CD4-positive, alpha-beta memory T cell (primary cell): ENCODE data around the gene MS4A2. TPM values are rescaled to one million over a fixed set of nuclear protein-coding genes. Genes with fewer than 3 reads are reported as not detected.

ENCODE experiments used
- CTCF ChIA-PET: fragments of 350-600 bp; sonication (Branson Sonifier 250); formaldehyde crosslinking; loops from one replicate; lab custom pipeline; 2021; ENCODE audit warnings: inconsistent platforms; ENCODE audit not compliant: partially characterized antibody; lab: Charles Lee
- POLR2A ChIA-PET: fragments of 350-600 bp; sonication (Branson Sonifier 250); formaldehyde crosslinking; loops from one replicate; lab custom pipeline; 2021; ENCODE audit not compliant: partially characterized antibody; lab: Charles Lee
- DNase-seq, 5 donors: peaks; one replicate each; pipeline versions ENCODE4 v3.0.0 to v3.0.0-alpha.2; 2020 to 2022; ENCODE audit warnings: mixed read lengths in 1 of 5
- H3K27ac ChIP-seq: one replicate; pipeline ENCODE4 v1.7.0; 2013; ENCODE audit warnings: low read depth, low read length
- H3K27me3 ChIP-seq: 2 replicates; pipeline ENCODE4 v1.7.0; 2013; ENCODE audit warnings: mild to moderate bottlenecking, low read length, moderate library complexity; ENCODE audit not compliant: insufficient read depth
- H3K36me3 ChIP-seq: 2 replicates; pipeline ENCODE4 v1.7.0; 2013; ENCODE audit warnings: mild to moderate bottlenecking, low read length, moderate library complexity; ENCODE audit not compliant: insufficient read depth
- H3K4me1 ChIP-seq: 2 replicates; pipeline ENCODE4 v1.7.0; 2013; ENCODE audit warnings: mild to moderate bottlenecking, low read length, moderate library complexity; ENCODE audit not compliant: insufficient read depth
- H3K4me3 ChIP-seq, 2 donors: one replicate each; pipeline ENCODE4 v1.7.0; 2013; ENCODE audit warnings: low read length in 2 of 2, mild to moderate bottlenecking in 1 of 2
- H3K9me3 ChIP-seq, 2 donors: one replicate each; pipeline ENCODE4 v1.7.0; 2013; ENCODE audit warnings: low read length in 2 of 2, control low read depth in 1 of 2; ENCODE audit not compliant: control insufficient read depth in 1 of 2
- H3K27ac Mint-ChIP-seq, 7 donors: one replicate each; pipeline ENCODE4 v1.8.0; 2020 to 2021; ENCODE audit warnings: mixed read lengths in 7 of 7, mild to moderate bottlenecking in 6 of 7, inconsistent platforms in 3 of 7, moderate library complexity in 3 of 7
- H3K27me3 Mint-ChIP-seq, 2 donors: one replicate each; pipeline ENCODE4 v1.8.0; 2020 to 2021; ENCODE audit warnings: mixed read lengths in 2 of 2
- H3K36me3 Mint-ChIP-seq, 2 donors: one replicate each; pipeline ENCODE4 v1.8.0; 2020 to 2021; ENCODE audit warnings: mixed read lengths in 2 of 2, inconsistent platforms in 1 of 2, mild to moderate bottlenecking in 1 of 2
- H3K4me1 Mint-ChIP-seq, 4 donors: one replicate each; pipeline ENCODE4 v1.8.0; 2020 to 2021; ENCODE audit warnings: mixed read lengths in 4 of 4, mild to moderate bottlenecking in 1 of 4
- H3K4me3 Mint-ChIP-seq, 8 donors: one replicate each; pipeline ENCODE4 v1.8.0; 2020 to 2021; ENCODE audit warnings: mixed read lengths in 8 of 8, mild to moderate bottlenecking in 7 of 8, moderate library complexity in 6 of 8, inconsistent platforms in 3 of 8
- H3K9me3 Mint-ChIP-seq, 8 donors: one replicate each; pipeline ENCODE4 v1.8.0; 2020 to 2021; ENCODE audit warnings: mixed read lengths in 8 of 8, mild to moderate bottlenecking in 5 of 8, inconsistent platforms in 3 of 8, moderate library complexity in 1 of 8
- intact Hi-C: fragments of 100-400 bp; cut with micrococcal nuclease; formaldehyde crosslinking; loops from one replicate; pipeline ENCODE4 v1.15.1; 2023
- polyA plus RNA-seq, 2 donors: library from polyadenylated mRNA; unstranded; fragments of 300-500 nt; fragmentation: Illumina TruSeq; gene quantifications; one replicate each; pipeline ENCODE4 v1.2.3, GENCODE V29; 2021
- total RNA-seq, 2 experiments: library from RNA; stranded (reverse); gene quantifications; one replicate each; pipeline ENCODE4 v1.2.3, GENCODE V29; 2021

The MS4A2 gene
- total and polyA plus RNA-seq, 4 experiments from 2014 or later, result not detected

DNA sequence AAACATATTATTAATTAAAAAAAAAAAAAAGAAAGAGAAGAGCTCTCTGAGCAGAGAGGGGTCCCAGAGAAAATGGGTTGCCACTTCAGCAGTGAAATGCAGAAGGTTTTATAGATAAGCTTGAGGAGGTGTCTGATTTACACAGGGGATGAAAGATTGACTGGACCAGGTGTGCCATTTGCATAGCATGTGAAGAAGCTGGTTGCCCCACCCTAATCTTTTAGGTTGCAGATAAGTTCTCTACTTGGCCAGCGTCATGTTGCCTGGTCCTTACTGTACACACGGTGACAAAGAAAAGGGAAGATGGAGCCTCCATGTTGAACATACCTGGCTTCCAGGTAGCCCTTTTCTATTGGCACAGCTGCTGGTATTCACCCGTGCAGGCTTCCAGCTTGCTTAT, 41.4 kb downstream of the MS4A2 start:
- POLR2A ChIA-PET, result no interaction called here
- Mint-ChIP-seq H3K4me1 (no peaks in the 10 kb centered on the region), H3K4me3 (no peak overlapping the region), H3K9me3 (peaks cover 0 to 11% (median 1%) of the 10 kb centered on the region in 8 donors), H3K36me3 (no peaks in the 10 kb centered on the region), H3K27ac (no peak overlapping the region), H3K27me3 (peaks cover 2 to 12% of the 10 kb centered on the region in 2 donors)
- no peaks in the 10 kb centered on the region for H3K9me3 ChIP-seq
- DNase-seq, result no peak
- no peaks in the 10 kb centered on the region for H3K27me3 ChIP-seq
- H3K4me3 ChIP-seq, result no peak overlapping the region
- no peaks in the 10 kb centered on the region for H3K36me3 ChIP-seq
- CTCF ChIA-PET, result no interaction called here
- H3K27ac ChIP-seq, result no peak overlapping the region
- no peaks in the 10 kb centered on the region for H3K4me1 ChIP-seq
- intact Hi-C loops, result loop anchor here (5.0 kb wide), 1 partner anchor 378 kb away; no protein-coding TSS in a partner anchor

DNA sequence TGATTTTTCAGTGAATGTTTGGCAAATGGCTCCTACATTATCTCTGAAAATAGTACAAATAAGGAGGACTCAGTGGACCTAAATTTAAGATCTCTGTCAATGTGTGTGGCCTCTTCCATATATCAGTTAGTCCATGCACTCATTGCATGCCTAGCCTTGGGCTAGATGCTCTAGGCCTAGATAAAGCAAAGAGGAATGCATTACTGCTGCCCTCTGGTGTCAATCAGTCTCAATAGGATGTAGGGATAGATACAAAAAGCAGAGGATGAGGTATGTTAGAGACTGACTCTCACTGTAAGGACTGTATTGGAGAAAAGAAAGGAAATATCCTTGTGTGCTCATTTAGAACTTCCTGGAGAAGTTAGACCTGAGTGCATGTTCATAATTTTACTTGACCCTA, 42.0 kb downstream of the MS4A2 start:
- Mint-ChIP-seq H3K27ac (no peak overlapping the region), H3K9me3 (peaks cover 0 to 11% (median 1%) of the 10 kb centered on the region in 8 donors), H3K27me3 (peaks cover 2 to 12% of the 10 kb centered on the region in 2 donors), H3K4me3 (no peak overlapping the region), H3K36me3 (no peaks in the 10 kb centered on the region), H3K4me1 (no peaks in the 10 kb centered on the region)
- Histone ChIP-seq H3K9me3 (no peaks in the 10 kb centered on the region), H3K4me3 (no peak overlapping the region), H3K36me3 (no peaks in the 10 kb centered on the region), H3K4me1 (no peaks in the 10 kb centered on the region), H3K27me3 (no peaks in the 10 kb centered on the region), H3K27ac (no peak overlapping the region)
- CTCF ChIA-PET, result no interaction called here
- POLR2A ChIA-PET, result no interaction called here
- DNase-seq, result peak in 1 of 5 donors; percentile 5
- intact Hi-C loops, result loop anchor here (5.0 kb wide), 1 partner anchor 378 kb away; no protein-coding TSS in a partner anchor

DNA sequence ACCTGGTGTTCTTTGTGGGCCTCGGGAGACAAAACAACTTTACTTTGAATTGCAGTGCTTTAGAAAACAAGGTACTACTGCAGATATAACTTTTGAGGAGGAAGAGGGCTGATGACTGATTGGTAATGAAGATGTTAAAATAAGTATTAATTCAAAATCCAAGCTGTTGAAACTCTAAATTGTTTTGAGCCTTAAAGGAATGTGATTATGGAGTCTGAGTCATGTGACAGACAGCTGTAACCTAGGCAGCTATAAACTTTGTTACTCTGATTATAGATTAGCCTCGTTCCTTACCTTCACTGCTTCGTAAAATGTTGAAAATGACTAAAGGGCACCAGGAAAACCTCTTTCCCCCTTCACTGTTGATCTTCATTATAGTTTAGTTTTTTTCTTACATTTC, 43.4 kb downstream of the MS4A2 start:
- H3K27ac Mint-ChIP-seq, result no peak overlapping the region
- no peaks in the 10 kb centered on the region for H3K27me3 ChIP-seq
- peaks cover 0 to 16% (median 6%) of the 10 kb centered on the region in 8 donors for H3K9me3 Mint-ChIP-seq
- POLR2A ChIA-PET, result no interaction called here
- H3K4me3 ChIP-seq, result no peak overlapping the region
- no peak overlapping the region for H3K27ac ChIP-seq
- H3K4me1 ChIP-seq, result no peaks in the 10 kb centered on the region
- H3K27me3 Mint-ChIP-seq, result peaks cover 6 to 13% of the 10 kb centered on the region in 2 donors
- H3K36me3 Mint-ChIP-seq, result no peaks in the 10 kb centered on the region
- no peaks in the 10 kb centered on the region for H3K36me3 ChIP-seq
- intact Hi-C loops, result loop anchor here (5.0 kb wide), 1 partner anchor 380 kb away; no protein-coding TSS in a partner anchor
- no peaks in the 10 kb centered on the region for H3K9me3 ChIP-seq
- H3K4me1 Mint-ChIP-seq, result no peaks in the 10 kb centered on the region
- CTCF ChIA-PET, result no interaction called here
- no peak overlapping the region for H3K4me3 Mint-ChIP-seq
- no peak for DNase-seq

DNA sequence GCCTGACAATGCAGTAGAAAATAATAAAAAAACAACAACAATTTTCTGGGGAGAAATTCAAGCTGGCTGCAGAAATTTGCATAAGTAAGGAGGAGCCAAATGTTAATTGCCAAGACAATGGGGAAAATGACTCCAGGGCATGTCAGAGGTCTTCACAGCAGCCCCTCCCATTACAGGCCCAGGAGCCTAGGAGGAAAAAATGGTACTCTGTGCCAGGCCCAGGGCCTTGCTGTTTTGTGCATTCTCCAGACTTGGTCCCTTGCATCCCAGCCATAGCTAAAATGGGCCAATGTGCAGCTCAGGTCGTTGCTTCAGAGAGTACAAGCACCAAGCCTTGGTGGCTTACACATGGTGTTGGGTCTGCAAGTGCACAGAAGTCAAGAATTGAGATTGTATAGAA, 45.5 kb downstream of the MS4A2 start:
- H3K27ac ChIP-seq, result no peak overlapping the region
- H3K27me3 ChIP-seq, result no peaks in the 10 kb centered on the region
- no peaks in the 10 kb centered on the region for H3K36me3 ChIP-seq
- Mint-ChIP-seq H3K9me3 (peaks cover 0 to 16% (median 7%) of the 10 kb centered on the region in 8 donors), H3K27me3 (peaks cover 6 to 13% of the 10 kb centered on the region in 2 donors), H3K4me1 (no peaks in the 10 kb centered on the region), H3K27ac (no peak overlapping the region), H3K36me3 (no peaks in the 10 kb centered on the region), H3K4me3 (no peak overlapping the region)
- ChIA-PET CTCF (no interaction called here), POLR2A (no interaction called here)
- H3K9me3 ChIP-seq, result no peaks in the 10 kb centered on the region
- H3K4me3 ChIP-seq, result no peak overlapping the region
- intact Hi-C loops, result loop anchor here (5.0 kb wide), 1 partner anchor 382 kb away; no protein-coding TSS in a partner anchor
- no peaks in the 10 kb centered on the region for H3K4me1 ChIP-seq
- no peak for DNase-seq

DNA sequence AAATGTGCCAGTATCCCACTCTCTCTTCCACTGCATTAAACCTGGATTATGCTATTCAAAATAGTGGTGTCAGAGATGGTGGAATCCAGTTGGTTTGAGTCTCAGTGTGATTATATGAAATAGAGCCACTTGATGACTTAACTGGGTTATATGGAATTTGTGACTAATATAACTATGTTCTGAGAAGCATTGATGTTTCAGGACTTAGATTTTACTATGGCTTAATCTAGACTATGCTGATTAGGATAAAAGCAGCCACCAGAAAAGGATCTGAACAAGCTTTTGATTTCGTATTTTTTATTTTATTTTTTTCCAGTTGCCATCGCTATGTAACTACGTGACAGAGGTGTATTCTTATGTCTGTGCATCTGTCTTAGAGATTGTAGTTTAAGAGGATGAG, 55.3 kb downstream of the MS4A2 start:
- intact Hi-C loops, result no loop called here
- ChIA-PET CTCF (no interaction called here), POLR2A (no interaction called here)
- no peak for DNase-seq
- Histone ChIP-seq H3K4me1 (no peaks in the 10 kb centered on the region), H3K27me3 (no peaks in the 10 kb centered on the region), H3K4me3 (no peak overlapping the region), H3K9me3 (no peaks in the 10 kb centered on the region), H3K36me3 (no peaks in the 10 kb centered on the region), H3K27ac (no peak overlapping the region)
- Mint-ChIP-seq H3K9me3 (no peaks in the 10 kb centered on the region), H3K4me3 (no peak overlapping the region), H3K27me3 (no peaks in the 10 kb centered on the region), H3K4me1 (no peaks in the 10 kb centered on the region), H3K27ac (no peak overlapping the region), H3K36me3 (no peaks in the 10 kb centered on the region)

DNA sequence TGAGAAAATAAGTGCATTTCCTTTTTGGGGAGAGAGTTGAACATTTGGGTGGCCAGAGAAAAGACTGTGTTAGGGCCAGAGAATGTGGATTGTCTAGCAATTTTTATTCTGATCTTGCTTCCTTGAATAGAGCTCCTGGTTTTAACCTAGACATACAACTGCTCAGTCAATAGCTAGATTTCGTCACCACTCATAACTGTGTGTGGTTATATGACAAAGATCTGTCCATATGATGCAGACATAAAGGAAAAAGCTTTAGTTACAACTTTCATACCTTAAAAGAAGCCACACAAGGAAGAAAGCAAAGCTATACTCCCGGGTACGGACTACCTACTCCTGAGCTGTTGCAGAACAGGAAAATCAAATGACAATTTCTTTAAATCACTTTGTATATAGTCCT, 57.2 kb downstream of the MS4A2 start:
- H3K36me3 ChIP-seq, result no peaks in the 10 kb centered on the region
- DNase-seq, result no peak
- ChIA-PET POLR2A (no interaction called here), CTCF (no interaction called here)
- no peaks in the 10 kb centered on the region for H3K9me3 ChIP-seq
- intact Hi-C loops, result no loop called here
- H3K27ac ChIP-seq, result no peak overlapping the region
- no peak overlapping the region for H3K27ac Mint-ChIP-seq
- H3K36me3 Mint-ChIP-seq, result no peaks in the 10 kb centered on the region
- H3K4me3 ChIP-seq, result no peak overlapping the region
- H3K4me3 Mint-ChIP-seq, result no peak overlapping the region
- no peaks in the 10 kb centered on the region for H3K27me3 Mint-ChIP-seq
- no peaks in the 10 kb centered on the region for H3K27me3 ChIP-seq
- no peaks in the 10 kb centered on the region for H3K9me3 Mint-ChIP-seq
- H3K4me1 ChIP-seq, result no peaks in the 10 kb centered on the region
- no peaks in the 10 kb centered on the region for H3K4me1 Mint-ChIP-seq

Other genes starting within 250 kb of the MS4A2 start
- gene CBLIF, start 243.2 kb upstream of the MS4A2 start, total RNA-seq, result not detected
- gene CBLIF, start 243.2 kb upstream of the MS4A2 start, polyA plus RNA-seq, result not detected
- under 1 TPM; 0.38 to 0.42 TPM for gene TCN1, start 222.2 kb upstream of the MS4A2 start, total RNA-seq
- gene TCN1, start 222.2 kb upstream of the MS4A2 start, polyA plus RNA-seq, result not detected
- not detected for gene OOSP3, start 209.9 kb upstream of the MS4A2 start, total RNA-seq
- gene OOSP3, start 209.9 kb upstream of the MS4A2 start, polyA plus RNA-seq, result not detected
- not detected for gene OOSP1, start 150.2 kb upstream of the MS4A2 start, total RNA-seq
- not detected for gene OOSP1, start 150.2 kb upstream of the MS4A2 start, polyA plus RNA-seq
- gene OOSP4A, start 124.6 kb upstream of the MS4A2 start, total RNA-seq, result not detected
- gene OOSP4A, start 124.6 kb upstream of the MS4A2 start, polyA plus RNA-seq, result not detected
- gene OOSP4B, start 71.5 kb upstream of the MS4A2 start, total RNA-seq, result not detected
- not detected for gene OOSP4B, start 71.5 kb upstream of the MS4A2 start, polyA plus RNA-seq
- gene OOSP2, start 48.3 kb upstream of the MS4A2 start, total RNA-seq, result not detected
- gene OOSP2, start 48.3 kb upstream of the MS4A2 start, polyA plus RNA-seq, result not detected
- gene MS4A3, start 32.0 kb upstream of the MS4A2 start, total RNA-seq, result not detected
- under 1 TPM in 1 of 2 donors, not detected in 1; 0.37 TPM for gene MS4A3, start 32.0 kb upstream of the MS4A2 start, polyA plus RNA-seq
- 1 to 10 TPM; 4.9 to 7.7 TPM for gene MS4A6A, start 94.4 kb downstream of the MS4A2 start, total RNA-seq
- 1 to 10 TPM; 2.7 to 3.3 TPM for gene MS4A6A, start 94.4 kb downstream of the MS4A2 start, polyA plus RNA-seq
- not detected for gene MS4A4E, start 154.5 kb downstream of the MS4A2 start, total RNA-seq
- not detected for gene MS4A4E, start 154.5 kb downstream of the MS4A2 start, polyA plus RNA-seq
- gene MS4A4A, start 192.0 kb downstream of the MS4A2 start, total RNA-seq, result under 1 TPM; 0.39 to 0.99 TPM
- gene MS4A4A, start 192.0 kb downstream of the MS4A2 start, polyA plus RNA-seq, result not detected
- gene MS4A6E, start 238.6 kb downstream of the MS4A2 start, total RNA-seq, result not detected
- gene MS4A6E, start 238.6 kb downstream of the MS4A2 start, polyA plus RNA-seq, result not detected